ENCODE data around the gene ERICH6B.

The ERICH6B gene

GRCh38 chr13:45541806-45542205, 73.7 kb downstream of the ERICH6B start:
- H3K27ac ChIP-seq (ENCODE audit: low read depth, low read length), result no peak overlapping the region
- H4K20me1 ChIP-seq (ENCODE audit: low read depth, low read length), result no peaks in the 10 kb centered on the region
- no peak overlapping the region for H2AFZ ChIP-seq (ENCODE audit: low read depth, low read length, severe bottlenecking)
- H3K36me3 ChIP-seq (ENCODE audit: low read length), result peaks cover 3% of the 10 kb centered on the region; the same call in 1 of the 2 replicates
- H3K4me2 ChIP-seq (ENCODE audit: low read depth, low read length, poor library complexity, severe bottlenecking), result no peak overlapping the region
- no peaks in the 10 kb centered on the region for H3K27me3 ChIP-seq (ENCODE audit: low read length)
- no peaks in the 10 kb centered on the region for H3K9me2 ChIP-seq (replicated peaks; ENCODE audit: insufficient read depth, low read length)
- no peaks in the 10 kb centered on the region for H3K9me3 ChIP-seq (ENCODE audit: insufficient read depth, low read length)
- no peak overlapping the region for H3K4me3 ChIP-seq (ENCODE audit: insufficient read depth, low read length, poor library complexity, severe bottlenecking)
- H3K9ac ChIP-seq (ENCODE audit: low read length), result no peak overlapping the region
- H3F3A ChIP-seq (ENCODE audit: insufficient read depth), result no peaks in the 10 kb centered on the region
- TF ChIP-seq, protein P1, sequence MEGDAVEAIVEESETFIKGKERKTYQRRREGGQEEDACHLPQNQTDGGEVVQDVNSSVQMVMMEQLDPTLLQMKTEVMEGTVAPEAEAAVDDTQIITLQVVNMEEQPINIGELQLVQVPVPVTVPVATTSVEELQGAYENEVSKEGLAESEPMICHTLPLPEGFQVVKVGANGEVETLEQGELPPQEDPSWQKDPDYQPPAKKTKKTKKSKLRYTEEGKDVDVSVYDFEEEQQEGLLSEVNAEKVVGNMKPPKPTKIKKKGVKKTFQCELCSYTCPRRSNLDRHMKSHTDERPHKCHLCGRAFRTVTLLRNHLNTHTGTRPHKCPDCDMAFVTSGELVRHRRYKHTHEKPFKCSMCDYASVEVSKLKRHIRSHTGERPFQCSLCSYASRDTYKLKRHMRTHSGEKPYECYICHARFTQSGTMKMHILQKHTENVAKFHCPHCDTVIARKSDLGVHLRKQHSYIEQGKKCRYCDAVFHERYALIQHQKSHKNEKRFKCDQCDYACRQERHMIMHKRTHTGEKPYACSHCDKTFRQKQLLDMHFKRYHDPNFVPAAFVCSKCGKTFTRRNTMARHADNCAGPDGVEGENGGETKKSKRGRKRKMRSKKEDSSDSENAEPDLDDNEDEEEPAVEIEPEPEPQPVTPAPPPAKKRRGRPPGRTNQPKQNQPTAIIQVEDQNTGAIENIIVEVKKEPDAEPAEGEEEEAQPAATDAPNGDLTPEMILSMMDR (IDR thresholded peaks at IDR 0.05; ENCODE audit: insufficient read depth, low read length, poor library complexity, severe bottlenecking), result no peak
- no peak for TF ChIP-seq EZH2phosphoT487 (conservative IDR thresholded peaks at IDR 0.05; ENCODE audit: low read length)
- H3K79me2 ChIP-seq (ENCODE audit: insufficient read depth, low read length), result no peaks in the 10 kb centered on the region

DNA sequence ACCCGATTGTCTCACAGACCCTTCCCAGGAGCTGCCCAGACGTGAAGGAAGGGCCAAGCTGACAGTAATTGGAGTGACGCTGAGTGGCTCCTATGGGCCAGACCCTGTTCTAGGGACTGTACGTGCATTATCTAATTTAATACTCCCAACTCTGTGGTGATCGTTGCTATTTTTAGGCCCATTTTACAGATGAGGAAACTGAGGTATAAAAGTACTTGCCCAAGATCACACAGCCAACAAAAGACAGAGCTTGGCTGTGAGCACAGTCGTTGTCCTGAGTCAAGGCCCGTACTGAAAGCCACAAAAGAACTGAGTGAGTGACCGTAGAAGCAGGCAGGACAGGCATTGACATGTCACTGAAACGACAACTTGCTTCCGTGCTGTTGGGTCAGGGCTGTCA, 74.7 kb downstream of the ERICH6B start:
- H3K36me3 ChIP-seq (ENCODE audit: low read length), result peaks cover 3% of the 10 kb centered on the region; the same call in 1 of the 2 replicates
- no peaks in the 10 kb centered on the region for H3F3A ChIP-seq (ENCODE audit: insufficient read depth)
- TF ChIP-seq EZH2phosphoT487 (conservative IDR thresholded peaks at IDR 0.05; ENCODE audit: low read length), result no peak
- TF ChIP-seq, protein P1 (IDR thresholded peaks at IDR 0.05; ENCODE audit: insufficient read depth, low read length, poor library complexity, severe bottlenecking), result no peak
- H2AFZ ChIP-seq (ENCODE audit: low read depth, low read length, severe bottlenecking), result no peak overlapping the region
- H3K27ac ChIP-seq (ENCODE audit: low read depth, low read length), result no peak overlapping the region
- no peaks in the 10 kb centered on the region for H3K9me3 ChIP-seq (ENCODE audit: insufficient read depth, low read length)
- H3K27me3 ChIP-seq (ENCODE audit: low read length), result no peaks in the 10 kb centered on the region
- no peak overlapping the region for H3K9ac ChIP-seq (ENCODE audit: low read length)
- no peaks in the 10 kb centered on the region for H3K9me2 ChIP-seq (replicated peaks; ENCODE audit: insufficient read depth, low read length)
- H3K4me3 ChIP-seq (ENCODE audit: insufficient read depth, low read length, poor library complexity, severe bottlenecking), result no peak overlapping the region
- H3K4me2 ChIP-seq (ENCODE audit: low read depth, low read length, poor library complexity, severe bottlenecking), result no peak overlapping the region
- no peaks in the 10 kb centered on the region for H4K20me1 ChIP-seq (ENCODE audit: low read depth, low read length)
- H3K79me2 ChIP-seq (ENCODE audit: insufficient read depth, low read length), result no peaks in the 10 kb centered on the region

- Histone ChIP-seq H3K36me3 (ENCODE audit: low read length) (peaks cover 3% of the 10 kb centered on the region; the same call in 1 of the 2 replicates), H2AFZ (ENCODE audit: low read depth, low read length, severe bottlenecking) (no peak overlapping the region), H3K4me3 (ENCODE audit: insufficient read depth, low read length, poor library complexity, severe bottlenecking) (no peak overlapping the region), H3F3A (ENCODE audit: insufficient read depth) (no peaks in the 10 kb centered on the region), H4K20me1 (ENCODE audit: low read depth, low read length) (no peaks in the 10 kb centered on the region), H3K9ac (ENCODE audit: low read length) (no peak overlapping the region), H3K4me2 (ENCODE audit: low read depth, low read length, poor library complexity, severe bottlenecking) (no peak overlapping the region), H3K9me3 (ENCODE audit: insufficient read depth, low read length) (no peaks in the 10 kb centered on the region), H3K27ac (ENCODE audit: low read depth, low read length) (no peak overlapping the region), H3K9me2 (replicated peaks; ENCODE audit: insufficient read depth, low read length) (no peaks in the 10 kb centered on the region), H3K79me2 (ENCODE audit: insufficient read depth, low read length) (no peaks in the 10 kb centered on the region), H3K27me3 (ENCODE audit: low read length) (no peaks in the 10 kb centered on the region)
- TF ChIP-seq, protein P1 (IDR thresholded peaks at IDR 0.05; ENCODE audit: insufficient read depth, low read length, poor library complexity, severe bottlenecking), result no peak
- no peak for TF ChIP-seq EZH2phosphoT487 (conservative IDR thresholded peaks at IDR 0.05; ENCODE audit: low read length)
Observed at GRCh38 chr13:45540195-45540594, 75.3 kb downstream of the ERICH6B start.

Data from SU-DHL-6 (cell line).